Adrenal gland (tissue), 5 donors: ENCODE results near the gene CCIN.

Experiments used
- POLR2A ChIP-seq, 2 donors: fragments of 450-650 bp; IDR thresholded peaks; one replicate each; pipeline ENCODE4 v1.6.1; 2017; ENCODE audit warnings: antibody characterized with exemption in 2 of 2, mild to moderate bottlenecking in 2 of 2, moderate library complexity in 1 of 2
- TF ChIP-seq, protein P1 (sequence below), 6 experiments: fragments of 450-650 bp in 4 of 6; fragments of 200-600 bp in 2 of 6; sonication (generic) in 1 of 6; IDR thresholded peaks; 1 replicate in 5 of 6; 2 replicates in 1 of 6; pipeline versions ENCODE4 v1.5.1 to v1.8.0; 2016 to 2021; ENCODE audit warnings: antibody characterized with exemption in 6 of 6, mild to moderate bottlenecking in 2 of 6, moderate library complexity in 1 of 6
- donor health status: DM: no; HTN: no; CAD: no.

DNA sequence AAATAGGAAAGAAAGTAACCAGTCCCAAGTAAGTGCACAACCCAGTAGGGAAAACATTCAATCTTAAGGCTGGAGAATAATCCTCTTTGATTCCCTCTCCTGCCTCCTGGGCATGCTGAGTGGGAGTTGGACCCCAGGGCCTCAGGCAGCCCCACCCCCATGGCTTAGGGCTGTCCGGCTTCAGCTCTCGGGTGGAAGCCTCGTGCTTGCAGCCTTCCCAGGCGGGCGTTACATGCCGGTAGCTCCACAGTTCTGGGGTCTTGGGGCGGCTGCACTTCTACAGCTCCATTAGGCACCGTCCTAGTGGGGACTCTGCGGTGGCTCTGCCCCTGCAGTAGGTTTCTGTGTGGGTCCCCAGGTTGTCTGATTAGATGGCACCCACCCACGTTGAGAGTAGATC, 22.5 kb upstream of the CCIN start:
- no peak for TF ChIP-seq POLR2A (IDR thresholded peaks at IDR 0.05)
- TF ChIP-seq, protein P1, sequence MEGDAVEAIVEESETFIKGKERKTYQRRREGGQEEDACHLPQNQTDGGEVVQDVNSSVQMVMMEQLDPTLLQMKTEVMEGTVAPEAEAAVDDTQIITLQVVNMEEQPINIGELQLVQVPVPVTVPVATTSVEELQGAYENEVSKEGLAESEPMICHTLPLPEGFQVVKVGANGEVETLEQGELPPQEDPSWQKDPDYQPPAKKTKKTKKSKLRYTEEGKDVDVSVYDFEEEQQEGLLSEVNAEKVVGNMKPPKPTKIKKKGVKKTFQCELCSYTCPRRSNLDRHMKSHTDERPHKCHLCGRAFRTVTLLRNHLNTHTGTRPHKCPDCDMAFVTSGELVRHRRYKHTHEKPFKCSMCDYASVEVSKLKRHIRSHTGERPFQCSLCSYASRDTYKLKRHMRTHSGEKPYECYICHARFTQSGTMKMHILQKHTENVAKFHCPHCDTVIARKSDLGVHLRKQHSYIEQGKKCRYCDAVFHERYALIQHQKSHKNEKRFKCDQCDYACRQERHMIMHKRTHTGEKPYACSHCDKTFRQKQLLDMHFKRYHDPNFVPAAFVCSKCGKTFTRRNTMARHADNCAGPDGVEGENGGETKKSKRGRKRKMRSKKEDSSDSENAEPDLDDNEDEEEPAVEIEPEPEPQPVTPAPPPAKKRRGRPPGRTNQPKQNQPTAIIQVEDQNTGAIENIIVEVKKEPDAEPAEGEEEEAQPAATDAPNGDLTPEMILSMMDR (IDR thresholded peaks at IDR 0.05) = no peak
